Measurements from ENCODE around the gene HOXB13.

The HOXB13 gene

DNA sequence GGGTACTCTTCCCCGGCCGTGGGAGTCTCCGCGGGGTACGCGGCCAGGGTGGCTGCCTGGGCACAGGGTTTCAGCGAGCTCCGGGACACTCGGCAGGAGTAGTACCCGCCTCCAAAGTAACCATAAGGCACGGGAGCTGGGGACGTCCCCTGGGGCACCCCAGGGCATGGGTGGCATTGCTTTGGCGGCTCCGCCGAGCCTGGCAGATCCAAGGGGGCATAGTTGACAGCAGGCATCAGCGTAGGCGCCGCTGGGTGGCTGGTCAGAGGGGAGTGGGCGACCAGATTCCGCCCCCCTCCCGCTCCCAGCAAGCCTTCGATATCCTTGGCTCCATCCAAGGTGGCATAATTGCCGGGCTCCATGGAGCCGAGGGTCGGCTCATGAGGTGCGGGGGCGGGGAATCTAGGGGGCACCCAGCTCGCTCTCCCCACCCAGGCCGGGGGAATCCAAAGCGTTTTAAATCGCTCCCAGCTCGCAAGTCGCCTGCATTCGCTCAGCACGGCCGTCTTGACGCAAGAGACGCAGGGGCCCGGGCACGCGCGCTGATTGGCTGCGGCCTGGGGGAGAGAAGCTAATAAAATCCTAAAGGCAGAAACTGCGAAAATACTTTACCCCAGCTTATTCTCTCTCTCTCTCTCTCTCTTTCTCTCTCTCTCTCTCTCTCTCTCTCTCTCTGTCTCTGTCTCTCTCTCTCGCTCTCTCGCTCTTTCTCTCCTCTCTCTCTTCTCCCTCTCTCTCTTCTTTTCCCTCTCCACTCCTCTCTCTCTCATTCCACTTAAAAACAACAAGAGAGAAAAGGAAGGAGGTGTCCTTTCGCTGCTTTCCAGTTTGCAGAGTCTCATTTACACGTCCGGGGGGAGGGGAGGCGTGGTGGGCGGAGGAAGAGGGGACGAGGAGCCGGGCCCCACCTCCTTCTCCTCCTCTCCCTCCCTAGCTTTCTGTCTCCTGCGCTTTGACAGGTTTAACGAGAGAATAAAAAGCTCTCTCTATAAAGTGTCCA, at the start of gene HOXB13:
Gene HOXB13, minus strand, starts transcription at position 519 of the 1,000 bp plus-strand sequence. Its CDS starts 157 bp downstream, at position 362.
- peak; percentile 35 for DNase-seq

DNA sequence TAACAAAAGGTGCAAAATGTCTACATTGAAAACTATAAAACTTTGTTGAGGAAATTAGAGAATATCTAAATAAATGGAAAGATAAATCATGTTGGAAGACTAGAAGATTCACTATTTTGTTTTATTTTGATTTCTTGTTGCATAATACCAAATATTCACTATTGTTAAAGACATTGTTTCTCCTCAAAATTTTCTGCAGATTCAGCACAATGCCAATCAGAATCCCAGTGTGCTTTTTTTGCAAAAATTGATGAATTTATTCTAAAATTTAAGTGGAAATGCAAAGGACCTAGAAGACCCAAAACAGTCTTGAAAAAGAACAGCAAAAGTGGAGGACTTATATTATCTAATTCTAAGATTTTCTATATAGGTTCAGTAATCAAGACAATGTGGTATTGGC, 48.1 kb upstream of the HOXB13 start:
- no peak for DNase-seq

DNA sequence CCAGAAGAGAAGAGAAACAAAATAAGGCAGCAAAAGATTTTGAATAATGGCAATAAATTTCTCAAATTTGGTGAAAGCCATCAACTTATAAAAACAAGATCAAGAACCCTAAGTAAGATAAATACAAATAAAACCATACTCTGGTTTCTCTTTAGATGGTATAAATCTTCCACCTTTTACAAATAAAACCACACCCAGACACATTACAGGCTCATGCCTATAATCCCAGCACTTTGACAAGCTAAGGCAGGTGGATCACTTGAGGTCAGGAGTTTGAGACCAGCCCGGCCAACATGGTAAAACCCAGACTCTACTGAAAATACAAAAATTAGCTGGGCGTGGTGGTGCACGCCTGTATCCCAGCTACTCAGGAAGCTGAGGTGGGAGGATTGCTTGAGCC, 44.7 kb upstream of the HOXB13 start:
- no peak for DNase-seq

DNA sequence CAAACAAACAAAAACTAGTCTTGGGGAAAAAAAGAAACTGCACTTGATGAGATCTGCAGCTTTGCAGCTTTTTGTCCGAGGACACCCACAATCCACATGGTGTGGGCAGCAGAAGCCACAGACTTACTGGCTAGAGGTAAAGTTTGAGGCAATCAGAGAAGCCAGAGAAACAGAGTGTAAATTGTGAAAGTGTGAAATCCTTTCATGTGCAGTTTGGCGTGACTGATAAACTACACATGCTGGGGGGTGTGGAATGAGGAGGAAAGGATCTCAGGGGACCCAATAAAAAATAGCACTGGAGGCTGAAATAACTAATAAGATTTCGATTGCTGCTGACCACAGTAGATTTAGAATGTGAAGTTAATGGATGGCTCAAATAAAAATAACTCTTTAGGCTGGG, 42.4 kb upstream of the HOXB13 start:
- no peak for DNase-seq

DNA sequence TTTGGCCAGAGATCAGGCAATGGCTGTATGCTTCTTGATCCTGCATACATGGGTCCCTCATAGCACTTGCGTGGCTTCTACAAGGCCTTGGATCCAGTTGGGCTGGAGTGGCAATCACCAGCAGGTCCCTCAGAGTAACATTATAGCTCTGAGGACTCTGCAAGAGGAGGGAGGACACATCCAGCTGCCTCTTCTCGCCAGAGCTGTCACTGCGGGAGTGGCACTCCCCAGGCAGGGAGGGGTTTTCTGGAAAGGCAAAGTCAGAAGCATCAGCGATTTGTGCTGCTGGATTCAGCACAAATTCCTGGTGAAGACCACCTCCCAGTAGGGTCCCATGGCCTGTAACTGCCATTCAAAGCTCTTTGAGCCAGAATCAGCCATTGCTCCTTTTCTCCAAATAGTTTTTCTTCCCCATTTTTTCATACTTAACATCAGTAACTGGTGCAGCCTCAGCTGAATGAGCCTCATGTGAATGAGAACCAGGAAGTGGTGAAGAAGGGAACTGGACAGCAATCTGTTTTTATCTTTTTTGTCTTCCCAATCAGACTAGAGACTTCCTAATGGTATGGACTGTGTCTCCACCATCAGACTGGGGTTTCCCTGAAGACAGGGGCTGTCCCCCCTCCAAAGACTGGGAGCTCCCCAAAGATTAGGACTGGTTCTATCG, 40.6 kb upstream of the HOXB13 start:
- no peak for DNase-seq

DNA sequence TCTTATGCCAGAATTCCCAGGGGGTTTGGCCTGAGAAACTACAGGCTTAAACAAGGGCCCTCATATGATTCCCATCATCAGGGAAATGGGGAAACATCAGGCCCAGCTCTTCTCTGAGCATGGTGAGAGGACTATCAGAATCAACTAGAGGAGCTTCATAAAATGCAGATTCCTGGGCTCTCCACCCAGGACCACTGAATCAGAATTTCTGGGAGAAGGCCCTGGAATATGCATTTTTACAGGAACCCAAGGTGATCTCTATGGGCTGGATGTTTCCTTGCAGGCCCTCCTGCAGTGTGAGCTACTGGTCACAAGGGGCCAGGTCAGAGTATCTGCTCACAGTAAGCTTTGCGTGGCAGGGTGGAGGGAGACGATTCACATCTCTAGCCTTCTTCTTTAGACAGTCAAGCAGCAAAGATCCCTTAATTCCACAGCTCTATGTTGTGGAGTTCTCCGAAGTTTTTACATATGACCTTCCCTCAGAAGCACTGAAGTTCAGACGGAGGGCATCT, 38.8 kb upstream of the HOXB13 start:
- DNase-seq: no peak

DNA sequence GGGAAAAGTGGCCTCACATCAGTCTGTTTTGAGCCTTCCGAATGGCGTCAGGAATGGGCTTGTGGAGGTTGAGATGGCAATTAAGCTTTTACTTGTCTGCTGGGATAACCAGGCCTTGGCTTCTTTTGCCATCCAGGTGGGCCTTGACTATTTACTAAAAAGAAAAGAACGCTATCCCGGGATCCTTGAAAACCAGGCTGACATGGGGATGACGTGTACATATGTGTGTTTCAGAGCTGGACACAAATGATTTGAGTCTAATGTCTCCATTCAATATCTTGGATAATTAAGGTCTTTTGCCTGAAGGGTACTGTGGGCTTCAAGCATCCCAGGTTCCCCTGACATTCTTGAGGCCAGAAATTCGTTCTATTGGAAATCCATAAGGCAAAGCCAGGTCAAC, 32.6 kb upstream of the HOXB13 start:
- no peak for DNase-seq

- DNase-seq: no peak
Observed at GRCh38 chr17:48760411-48760810, 31.9 kb upstream of the HOXB13 start.

DNA sequence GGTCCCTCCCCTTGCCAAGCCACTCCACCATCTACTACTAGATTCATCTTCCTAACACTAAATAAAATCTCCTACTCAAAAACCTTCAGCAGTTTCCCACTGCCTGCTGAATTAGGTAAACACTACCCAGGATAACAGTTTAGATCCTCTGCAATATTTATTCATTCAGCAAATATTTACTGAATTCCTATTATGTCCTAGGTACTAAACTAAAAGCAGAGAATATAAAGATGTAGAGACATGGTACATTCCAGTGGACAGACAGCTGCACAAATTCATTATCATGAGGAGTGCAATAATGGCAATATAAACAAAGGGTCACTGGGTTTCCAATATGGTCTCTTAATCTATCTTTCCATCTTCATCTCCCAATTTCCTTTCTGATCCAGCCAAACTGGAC, 30.7 kb upstream of the HOXB13 start:
- DNase-seq: no peak

GRCh38 chr17:48757524-48757961, 29.0 kb upstream of the HOXB13 start:
- no peak for DNase-seq

DNA sequence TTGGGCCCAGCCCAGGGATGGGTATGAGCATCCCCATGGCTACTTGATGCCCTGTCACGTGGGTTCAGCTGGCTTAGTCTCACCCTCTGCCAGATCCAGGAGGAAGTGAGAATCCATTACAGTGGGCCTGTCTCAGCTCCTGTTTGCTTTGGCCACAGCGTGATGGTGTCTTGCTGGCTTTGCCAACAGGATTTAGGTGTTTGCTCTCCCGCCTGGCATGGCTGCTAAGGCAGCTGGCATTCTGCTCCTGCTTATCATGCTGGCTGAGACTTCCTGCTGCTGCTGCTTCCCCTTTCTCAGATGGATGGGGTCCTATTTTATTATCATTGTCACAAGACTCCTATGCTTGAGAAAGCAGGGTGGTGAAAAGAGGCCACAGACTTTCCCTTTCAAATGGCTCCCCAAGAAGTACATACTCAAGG, 28.3 kb upstream of the HOXB13 start:
- no peak for DNase-seq

- no peak for DNase-seq
Observed at GRCh38 chr17:48755356-48755755, 26.8 kb upstream of the HOXB13 start.

GRCh38 chr17:48754500-48755261, 26.1 kb upstream of the HOXB13 start:
- DNase-seq: no peak

- peak; percentile 22 for DNase-seq
Observed at GRCh38 chr17:48753794-48754499, 25.4 kb upstream of the HOXB13 start.

- DNase-seq: no peak
Observed at GRCh38 chr17:48752399-48753288, 24.1 kb upstream of the HOXB13 start.

DNA sequence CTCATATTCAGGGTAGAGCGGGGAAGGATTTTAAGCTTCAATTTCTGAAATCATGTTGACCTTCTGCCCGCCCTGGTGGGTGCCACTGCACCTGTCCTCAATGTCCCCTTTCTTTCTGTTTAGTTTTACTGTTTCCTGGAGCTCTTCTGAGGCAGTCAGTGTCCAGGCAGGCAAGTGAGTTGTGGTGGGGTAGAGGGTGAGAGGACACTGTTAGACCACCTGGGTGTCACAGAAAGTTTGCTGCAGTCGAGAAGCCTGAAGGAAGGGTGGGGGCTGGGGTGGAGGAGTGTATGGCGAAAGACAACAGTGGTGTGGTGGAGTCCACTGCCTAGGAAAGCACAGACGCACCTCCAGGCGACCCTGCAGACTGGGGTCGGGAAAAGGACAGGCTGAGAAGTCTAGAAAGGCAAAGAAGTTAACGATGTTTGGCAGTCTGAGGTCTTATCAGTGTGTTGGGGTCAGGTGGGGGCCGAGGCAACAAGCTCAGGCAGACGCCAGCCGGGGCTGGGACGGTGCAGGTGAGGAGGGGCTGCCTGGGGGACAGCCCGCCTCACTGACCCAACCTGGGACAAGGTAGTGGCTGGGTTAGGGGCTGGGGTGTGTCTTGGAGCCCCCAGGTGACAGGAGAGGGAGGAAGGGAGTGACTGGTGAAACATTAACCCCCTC, 23.3 kb upstream of the HOXB13 start:
- DNase-seq: no peak

- no peak for DNase-seq
Observed at GRCh38 chr17:48751172-48751571, 22.6 kb upstream of the HOXB13 start.

DNA sequence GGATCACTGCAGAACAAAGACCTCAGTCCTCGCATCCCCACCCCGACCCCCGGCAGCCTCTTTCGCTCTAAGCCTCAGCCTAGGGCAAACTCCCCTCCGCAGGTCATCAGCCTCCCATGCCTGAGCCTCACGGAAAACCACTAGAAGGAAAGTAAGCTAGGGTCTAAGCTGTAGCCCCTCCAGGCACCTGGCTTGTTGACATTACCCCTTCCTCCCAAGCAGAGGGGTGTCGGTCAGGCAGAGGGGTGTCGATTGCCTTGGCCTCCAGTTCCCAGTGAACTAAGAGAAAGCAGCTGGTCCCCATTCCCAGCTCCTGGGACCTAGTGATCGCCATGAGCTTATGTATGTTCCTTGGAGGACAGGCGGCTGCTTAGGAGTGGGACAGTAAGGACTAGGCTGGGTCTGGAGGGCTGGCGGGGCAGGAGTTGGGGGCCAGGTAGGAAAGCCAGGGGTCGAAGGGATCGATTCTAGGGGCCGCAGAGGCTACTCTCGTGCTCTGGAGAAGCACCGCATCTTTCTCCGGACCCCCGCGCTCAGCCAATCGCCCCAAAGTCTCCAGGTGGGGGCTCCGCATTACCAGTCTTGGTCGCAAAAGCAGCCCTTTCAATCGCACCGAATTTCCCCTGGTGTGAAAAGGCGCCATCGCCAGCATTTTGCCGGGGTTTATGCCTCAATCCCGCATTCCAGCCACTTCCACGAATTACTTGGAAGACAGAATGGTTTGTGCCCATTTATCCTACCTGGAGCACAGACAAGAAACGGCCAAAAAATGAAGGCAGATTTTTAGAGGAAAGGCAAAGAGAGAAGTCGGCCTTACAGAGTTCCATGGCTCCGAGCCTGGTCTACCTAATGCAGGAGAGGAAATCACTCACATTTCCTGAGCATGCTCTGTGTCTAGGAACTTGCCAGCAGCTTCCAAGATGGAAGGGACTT, 21.3 kb upstream of the HOXB13 start:
- DNase-seq: no peak
